GM18951 (cell line): ENCODE measurements around the gene MORN4.
A peak's percentile ranks its signal among the peaks of the same experiment; 100 is the strongest.

Experiments
- POLR2A ChIP-seq: IDR thresholded peaks from 4 replicates; pipeline ENCODE4 v1.6.1; 2011; ENCODE audit warnings: mild to moderate bottlenecking; ENCODE audit not compliant: insufficient read length, insufficient read depth; ENCODE audit errors: extremely low read depth
- in situ Hi-C: fragments of 300-500 bp; cut with MboI; formaldehyde crosslinking; loops from one replicate; pipeline ENCODE4 v1.12.0; 2022; ENCODE audit warnings: low sequenced_read_pairs, mixed read lengths, inconsistent platforms; ENCODE audit not compliant: unreplicated experiment

MORN4 gene

DNA sequence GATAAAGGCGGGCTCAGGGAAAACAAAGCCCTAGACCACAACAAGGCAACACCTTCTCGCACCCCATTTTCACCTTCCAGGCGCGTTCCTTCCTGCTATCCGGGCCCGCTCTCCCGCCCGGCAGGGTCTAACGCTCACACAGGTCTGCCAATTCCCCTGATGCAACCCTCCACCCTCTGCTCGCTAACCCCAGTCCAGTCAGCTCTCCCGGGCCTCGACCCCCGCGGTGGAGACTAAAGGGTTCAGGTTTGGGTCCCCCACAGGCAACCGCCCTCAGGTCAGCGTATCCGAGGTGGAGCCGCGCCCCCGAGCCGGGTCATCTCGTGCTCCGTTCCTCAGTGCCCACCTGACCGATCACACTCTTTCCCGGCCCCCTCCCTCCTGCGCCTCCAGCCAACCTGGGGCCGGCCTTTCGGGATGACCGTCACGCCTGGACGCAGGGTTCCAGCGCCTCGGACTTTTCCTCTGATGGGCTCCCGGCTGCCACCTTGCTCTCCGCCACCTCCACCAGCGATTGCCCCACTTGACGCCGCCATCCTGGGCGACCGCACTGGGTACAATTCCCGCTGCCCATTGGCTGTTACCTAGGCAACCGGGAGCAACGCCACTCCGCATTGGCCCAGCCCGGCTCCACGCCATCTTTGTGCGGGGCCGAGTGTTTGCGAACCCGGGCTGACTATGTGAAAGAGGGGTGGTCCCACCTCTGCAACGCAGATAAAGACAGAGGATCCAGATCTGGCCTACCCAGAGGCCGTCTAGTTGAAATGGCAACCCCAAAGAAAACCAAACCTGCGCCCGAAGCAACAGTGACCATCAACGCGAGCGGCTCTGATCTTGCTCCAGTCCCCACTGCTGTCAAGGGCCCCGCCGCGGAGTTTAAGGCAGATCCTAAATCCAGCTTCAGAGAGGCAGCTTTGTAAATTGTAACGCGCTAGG is at the start of gene MORN4:
MORN4 (minus strand) TSS at position 552 of the 936 bp plus-strand sequence. CDS start 13,847 bp downstream, outside the sequence.
- in situ Hi-C loops, result no loop called here
- TF ChIP-seq POLR2A, result peak; percentile 47

GRCh38 chr10:97682042-97682441 is 48.7 kb upstream of the MORN4 start:
- in situ Hi-C loops, result no loop called here
- TF ChIP-seq POLR2A, result no peak

DNA sequence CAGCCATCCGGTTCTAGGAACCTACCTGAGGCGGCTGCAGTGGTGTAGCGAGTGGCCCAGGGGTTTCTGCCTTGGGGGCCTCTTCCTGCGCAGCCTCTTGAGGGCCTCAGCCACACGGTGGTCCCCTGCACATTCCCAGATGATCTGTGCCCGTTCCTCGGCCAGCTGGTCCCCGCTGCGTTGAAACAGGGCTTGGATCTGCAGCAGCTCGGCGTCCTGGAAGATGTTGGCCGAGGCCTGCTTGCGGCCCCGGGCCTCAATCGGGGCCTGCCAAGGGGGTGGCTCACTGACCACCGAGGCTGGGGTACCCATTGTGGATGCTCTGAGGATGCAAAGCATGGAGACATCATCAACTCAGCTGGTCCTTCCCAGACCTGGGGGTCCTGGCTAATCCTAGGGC is 46.3 kb upstream of the MORN4 start:
- in situ Hi-C loops, result no loop called here
- no peak for TF ChIP-seq POLR2A

DNA sequence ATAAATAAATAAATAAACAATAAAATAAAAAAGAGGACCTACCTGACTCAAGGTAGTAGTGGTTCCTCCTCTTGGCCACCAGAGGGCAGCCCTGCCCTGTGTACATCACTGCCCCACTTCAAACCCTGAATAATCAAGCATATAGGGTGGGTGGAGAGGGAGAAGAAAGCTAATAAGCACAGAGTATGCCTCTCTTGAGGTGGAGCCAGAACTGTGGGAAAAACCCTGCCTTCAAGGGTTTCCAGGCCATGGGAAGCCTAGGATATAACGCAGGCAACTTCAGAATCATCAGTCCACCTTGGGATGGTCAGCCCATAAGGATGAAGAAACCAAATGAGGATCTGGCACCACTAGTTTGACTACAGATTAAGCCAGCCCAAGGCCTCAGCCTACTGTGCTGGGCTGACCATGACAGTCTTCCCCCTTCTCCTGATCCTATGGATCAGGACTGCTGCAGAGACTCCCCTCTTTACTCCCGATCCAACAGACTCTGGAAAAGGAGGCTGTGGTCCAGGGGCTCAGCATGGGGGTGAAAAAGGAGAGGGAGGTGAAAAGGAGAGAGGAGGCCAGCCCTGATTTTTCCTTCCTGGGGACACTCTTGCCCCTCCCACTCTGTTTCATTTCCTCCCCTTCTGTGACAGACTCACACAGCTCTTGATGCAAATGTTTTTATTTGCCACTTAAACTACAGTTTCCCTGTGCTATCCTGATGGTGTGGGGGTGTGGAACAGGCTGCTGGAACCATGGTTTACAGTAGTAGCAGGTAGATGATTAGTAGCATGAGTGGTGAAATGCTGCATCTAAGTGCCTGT is 43.7 kb upstream of the MORN4 start:
- in situ Hi-C loops, result no loop called here
- TF ChIP-seq POLR2A, result no peak

DNA sequence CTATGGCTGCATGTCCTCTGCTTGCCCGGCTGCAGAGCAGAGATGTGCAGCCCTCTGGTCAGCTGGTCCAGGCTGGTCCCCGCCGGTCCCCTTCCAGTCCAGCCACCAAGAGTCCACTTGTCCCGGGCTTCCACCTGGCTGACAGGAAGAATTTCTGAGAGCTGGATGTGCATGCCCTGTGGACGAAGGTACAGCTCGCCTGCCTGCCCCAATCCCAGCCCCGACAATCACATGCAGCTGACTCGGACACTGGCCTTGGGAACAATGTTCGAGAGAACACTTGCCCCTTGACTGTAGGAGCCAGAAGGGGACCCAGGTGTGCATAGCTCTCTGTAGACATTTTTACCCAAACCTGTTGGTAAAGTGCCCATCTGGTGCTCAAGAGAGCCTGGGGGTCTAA is 41.9 kb upstream of the MORN4 start:
- in situ Hi-C loops, result no loop called here
- no peak for TF ChIP-seq POLR2A

DNA sequence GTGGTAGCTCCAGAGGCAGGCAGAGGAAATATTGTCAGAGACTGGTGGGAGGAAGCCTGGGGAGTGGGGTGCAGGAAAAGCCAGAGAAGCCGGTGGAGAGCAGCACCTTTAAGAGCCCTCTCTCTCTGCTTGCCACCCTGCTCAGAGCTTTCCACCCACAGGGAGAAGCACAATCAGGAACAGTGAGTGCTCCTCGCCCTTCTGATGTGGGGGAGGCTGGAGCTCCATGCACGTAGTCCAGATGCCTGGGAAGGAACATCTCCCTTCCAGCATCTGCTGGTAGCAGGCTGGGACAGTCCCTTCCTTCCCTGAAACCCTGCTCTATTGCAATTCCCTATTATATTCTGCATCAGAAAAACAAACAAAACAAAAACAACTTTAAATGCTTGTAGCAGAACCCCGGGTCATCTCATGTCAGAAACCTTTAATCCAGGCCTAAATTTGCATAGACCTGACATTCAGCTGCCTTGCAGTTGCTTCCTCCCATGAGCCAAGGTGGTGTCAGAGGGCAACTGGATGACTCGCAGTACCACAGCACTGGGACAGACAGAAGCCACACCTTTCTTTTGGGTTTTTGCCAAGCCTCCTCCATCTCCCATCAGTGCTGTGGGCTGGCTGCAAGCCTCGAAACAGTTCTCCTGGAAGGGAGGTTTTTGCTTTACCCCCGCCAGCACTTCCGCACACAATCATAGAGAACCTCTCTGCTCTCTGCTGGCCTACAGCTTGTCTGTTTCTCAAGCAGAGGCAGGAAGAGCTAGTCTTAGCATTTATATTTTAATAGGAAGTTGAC is 40.6 kb upstream of the MORN4 start:
- in situ Hi-C loops, result no loop called here
- TF ChIP-seq POLR2A, result no peak

GRCh38 chr10:97669571-97669970 is 36.3 kb upstream of the MORN4 start:
- in situ Hi-C loops, result no loop called here

DNA sequence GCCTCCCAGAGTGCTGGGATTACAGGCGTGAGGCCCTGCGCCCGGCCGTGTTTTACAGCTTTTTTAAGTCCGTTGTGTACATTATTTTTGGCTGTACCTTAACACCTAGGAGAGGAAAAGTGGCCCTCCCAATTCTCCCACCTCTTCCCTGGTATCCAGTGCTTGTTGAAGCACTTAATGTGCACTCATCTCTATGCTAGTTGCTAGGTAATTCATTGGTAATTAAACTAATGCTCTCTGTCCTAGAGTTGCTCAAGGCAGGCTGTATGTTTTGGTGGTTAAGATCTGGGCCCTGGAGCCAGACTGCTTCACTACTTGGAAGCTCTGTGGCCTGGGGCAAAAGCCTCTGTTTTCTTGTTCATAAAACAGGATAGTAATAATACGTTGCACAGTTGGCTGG is 34.2 kb upstream of the MORN4 start:
- in situ Hi-C loops, result no loop called here
- no peak for TF ChIP-seq POLR2A

More at GRCh38 chr10:97669571-97669970, 36.3 kb upstream of the MORN4 start:
- TF ChIP-seq POLR2A, result no peak

DNA sequence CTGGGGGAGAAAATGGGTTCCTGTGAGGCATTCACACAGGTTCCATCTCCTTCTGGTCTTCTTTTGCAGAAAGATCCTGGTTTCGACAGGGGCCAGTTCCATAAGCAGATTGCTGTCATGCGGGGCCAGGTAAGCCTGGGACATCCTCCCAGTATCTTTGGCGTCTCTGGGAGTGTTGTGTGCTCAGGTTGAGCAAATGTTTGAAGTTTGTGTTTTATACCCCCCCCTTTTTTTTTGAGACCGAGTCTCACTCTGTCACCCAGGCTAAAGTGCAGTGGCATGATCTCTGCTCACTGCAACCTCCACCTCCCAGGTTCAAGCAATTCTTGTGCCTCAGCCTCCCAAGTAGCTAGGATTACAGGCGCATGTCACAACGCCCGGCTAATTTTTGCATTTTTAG is 33.7 kb upstream of the MORN4 start:
- in situ Hi-C loops, result no loop called here

GRCh38 chr10:97664282-97664850 is 31.1 kb upstream of the MORN4 start:
- in situ Hi-C loops, result no loop called here
- no peak for TF ChIP-seq POLR2A

More for the DNA sequence above, 33.7 kb upstream of the MORN4 start:
- TF ChIP-seq POLR2A, result no peak

GRCh38 chr10:97659589-97659988 is 26.3 kb upstream of the MORN4 start:
- no peak for TF ChIP-seq POLR2A
- in situ Hi-C loops, result no loop called here

- TF ChIP-seq POLR2A, result no peak
- in situ Hi-C loops, result no loop called here
Observed at GRCh38 chr10:97656777-97657176, 23.5 kb upstream of the MORN4 start.
